PC-9 (cell line): ENCODE measurements around the gene CCDC3.

Experiments
- EZH2 ChIP-seq: fragments of 200-600 bp; sonication (generic); IDR thresholded peaks from 2 replicates; pipeline ENCODE4 v1.8.0; 2017; ENCODE audit warnings: antibody characterized with exemption, low read depth
- TF ChIP-seq, protein P1 (sequence below): fragments of 200-600 bp; sonication (generic); conservative IDR thresholded peaks from 2 replicates; pipeline ENCODE4 v1.6.1; 2017; ENCODE audit warnings: mixed run types, antibody characterized with exemption, mild to moderate bottlenecking, moderate library complexity

DNA sequence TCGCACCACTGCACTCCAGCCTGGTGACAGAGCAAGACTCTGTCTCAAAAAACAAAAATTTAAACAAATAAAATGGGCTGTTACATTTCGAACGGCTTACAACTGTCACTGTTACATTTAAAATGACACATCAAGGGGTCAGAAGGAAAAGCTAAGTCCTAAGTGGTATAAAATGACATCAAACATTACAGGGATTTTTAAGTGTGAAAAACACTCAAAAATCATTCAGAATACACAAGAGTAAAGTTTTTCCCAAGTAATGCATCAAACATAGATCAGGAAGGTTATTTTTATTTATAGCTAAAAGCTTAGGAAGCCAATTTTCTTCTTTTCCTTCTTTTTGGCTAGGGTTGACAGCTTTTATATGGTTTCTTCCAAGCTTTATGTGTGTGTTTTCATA is 39.0 kb downstream of the CCDC3 start:
- TF ChIP-seq, protein P1, sequence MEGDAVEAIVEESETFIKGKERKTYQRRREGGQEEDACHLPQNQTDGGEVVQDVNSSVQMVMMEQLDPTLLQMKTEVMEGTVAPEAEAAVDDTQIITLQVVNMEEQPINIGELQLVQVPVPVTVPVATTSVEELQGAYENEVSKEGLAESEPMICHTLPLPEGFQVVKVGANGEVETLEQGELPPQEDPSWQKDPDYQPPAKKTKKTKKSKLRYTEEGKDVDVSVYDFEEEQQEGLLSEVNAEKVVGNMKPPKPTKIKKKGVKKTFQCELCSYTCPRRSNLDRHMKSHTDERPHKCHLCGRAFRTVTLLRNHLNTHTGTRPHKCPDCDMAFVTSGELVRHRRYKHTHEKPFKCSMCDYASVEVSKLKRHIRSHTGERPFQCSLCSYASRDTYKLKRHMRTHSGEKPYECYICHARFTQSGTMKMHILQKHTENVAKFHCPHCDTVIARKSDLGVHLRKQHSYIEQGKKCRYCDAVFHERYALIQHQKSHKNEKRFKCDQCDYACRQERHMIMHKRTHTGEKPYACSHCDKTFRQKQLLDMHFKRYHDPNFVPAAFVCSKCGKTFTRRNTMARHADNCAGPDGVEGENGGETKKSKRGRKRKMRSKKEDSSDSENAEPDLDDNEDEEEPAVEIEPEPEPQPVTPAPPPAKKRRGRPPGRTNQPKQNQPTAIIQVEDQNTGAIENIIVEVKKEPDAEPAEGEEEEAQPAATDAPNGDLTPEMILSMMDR = no peak
- no peak for TF ChIP-seq EZH2
